T-helper 9 cell (primary cell): ENCODE data around the gene KANSL2.
A peak's percentile ranks its signal among the peaks of the same experiment; 100 is the strongest.
"Not testable (repeated sequence)": the region's sequence is repeated elsewhere in the genome, so short reads cannot be mapped to it uniquely, and the experiment has no call there.

Experiments used
- DNase-seq: peaks from one replicate; pipeline ENCODE4 v3.0.0-alpha.2; 2020

The KANSL2 gene

DNA sequence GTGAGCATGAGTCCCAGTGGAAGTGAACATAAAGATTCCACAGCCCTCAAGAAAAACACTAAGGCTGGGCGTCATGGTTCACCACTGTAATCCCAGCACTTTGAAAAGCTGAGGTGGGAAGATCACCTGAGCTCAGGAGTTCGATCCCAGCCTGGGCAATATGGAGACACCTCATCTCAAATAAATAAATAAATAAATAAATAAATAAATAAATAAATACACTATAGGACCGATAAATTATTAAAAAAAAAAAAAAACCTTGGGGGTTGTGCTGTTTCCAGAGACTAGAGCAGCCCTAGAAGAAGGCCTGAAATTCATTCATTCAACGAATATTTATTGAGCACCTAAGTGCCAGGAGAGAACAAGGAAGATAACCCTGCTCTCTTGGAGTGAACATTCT lies 1.5 kb upstream of the KANSL2 start:
- no peak for DNase-seq

DNA sequence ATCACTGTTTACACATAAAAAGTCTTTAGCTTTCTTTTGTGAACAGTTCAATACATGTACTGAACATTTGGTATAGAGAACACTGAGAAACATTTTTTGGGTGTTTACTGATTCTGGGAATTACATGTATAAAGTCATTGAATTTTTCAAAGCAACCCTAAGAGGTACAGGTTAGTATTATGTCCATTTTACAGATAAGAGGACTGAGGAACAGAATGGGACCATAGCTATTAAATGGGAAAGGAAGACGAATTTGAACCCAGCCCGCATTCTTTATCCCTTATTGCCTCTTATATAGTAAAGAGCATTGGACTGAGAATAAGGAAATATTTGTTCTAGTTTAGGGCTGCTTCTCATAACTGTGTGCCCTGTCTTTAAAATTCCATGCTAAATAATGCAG lies 889 bp upstream of the KANSL2 start:
- no peak for DNase-seq

DNA sequence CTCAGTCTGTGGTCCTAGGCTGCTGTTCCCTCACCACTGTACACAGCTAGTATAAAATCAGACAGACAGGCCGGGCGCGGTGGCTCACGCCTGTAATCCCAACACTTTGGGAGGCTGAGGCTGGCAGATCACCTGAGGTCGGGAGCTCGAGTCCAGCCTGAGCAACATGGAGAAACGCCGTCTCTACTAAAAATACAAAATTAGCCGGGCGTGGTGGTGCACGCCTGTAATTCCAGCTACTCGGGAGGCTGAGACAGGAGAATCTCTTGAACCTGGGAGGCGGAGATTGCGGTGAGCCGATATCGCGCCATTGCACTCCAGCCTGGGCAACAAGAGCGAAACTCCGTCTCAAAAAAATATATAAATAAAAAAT lies 481 bp upstream of the KANSL2 start:
- not testable (repeated sequence) for DNase-seq

DNA sequence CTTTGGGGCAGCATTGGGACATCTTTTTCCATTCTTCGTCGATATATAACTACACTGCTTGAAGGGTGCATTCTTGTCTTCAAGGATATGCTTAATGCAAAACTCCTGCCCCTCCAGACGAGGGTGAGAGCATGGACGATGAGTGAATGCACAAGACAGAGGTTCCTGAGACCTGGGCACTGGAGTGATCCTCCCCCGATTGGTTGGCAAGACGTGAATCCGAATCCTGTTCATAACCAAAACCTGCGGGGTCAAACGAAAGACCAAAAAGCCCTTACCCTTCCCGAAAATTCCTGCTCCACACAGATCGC lies 684 bp downstream of the KANSL2 start:
- no peak for DNase-seq

DNA sequence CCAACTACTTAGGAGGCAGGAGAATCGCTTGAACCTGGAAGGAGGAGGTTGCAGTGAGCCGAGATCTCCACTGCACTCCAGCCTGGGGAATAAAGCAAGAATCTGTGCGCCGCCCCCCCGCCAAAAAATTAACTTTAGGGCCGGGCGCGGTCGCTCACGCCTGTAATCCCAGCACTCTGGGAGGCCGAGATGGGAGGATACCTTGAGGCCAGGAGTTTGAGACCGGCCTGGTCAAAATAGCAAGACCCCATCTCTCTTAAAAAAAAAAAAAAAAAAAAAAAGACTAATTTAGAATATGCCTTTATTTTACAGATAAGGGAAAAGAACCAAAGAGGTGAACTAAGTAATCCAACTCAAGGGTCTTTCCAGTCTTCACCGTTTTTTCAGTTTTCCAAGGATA lies 1.2 kb downstream of the KANSL2 start:
- no peak for DNase-seq

DNA sequence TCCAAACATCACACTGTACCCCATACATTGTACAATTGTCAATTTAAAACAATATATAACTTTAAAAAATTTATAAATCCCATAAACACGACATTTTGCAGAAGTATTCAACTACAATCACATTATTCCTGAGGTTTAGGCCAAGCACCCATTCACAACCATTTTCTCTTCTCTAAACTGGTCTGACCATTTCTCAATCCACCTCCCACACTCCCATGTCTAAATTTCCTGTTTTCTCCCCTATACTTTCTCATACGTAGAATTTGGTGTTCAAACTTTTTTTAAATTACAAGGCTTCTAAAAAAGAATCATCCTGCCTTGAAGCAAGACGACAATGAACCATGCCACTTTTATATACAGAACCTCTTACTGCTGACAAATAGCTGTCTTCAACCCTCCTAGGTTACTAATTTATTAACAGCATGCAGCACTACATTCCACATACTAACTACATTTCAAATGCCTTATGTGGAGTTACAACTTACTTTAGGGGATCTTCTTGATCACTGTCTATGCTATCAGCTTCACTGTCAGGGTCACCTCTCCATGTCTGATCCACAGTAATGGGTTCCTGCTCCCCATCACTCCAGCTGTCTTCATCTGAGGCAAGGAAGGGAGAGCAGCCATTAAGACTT lies 3.4 kb downstream of the KANSL2 start:
- DNase-seq: no peak

DNA sequence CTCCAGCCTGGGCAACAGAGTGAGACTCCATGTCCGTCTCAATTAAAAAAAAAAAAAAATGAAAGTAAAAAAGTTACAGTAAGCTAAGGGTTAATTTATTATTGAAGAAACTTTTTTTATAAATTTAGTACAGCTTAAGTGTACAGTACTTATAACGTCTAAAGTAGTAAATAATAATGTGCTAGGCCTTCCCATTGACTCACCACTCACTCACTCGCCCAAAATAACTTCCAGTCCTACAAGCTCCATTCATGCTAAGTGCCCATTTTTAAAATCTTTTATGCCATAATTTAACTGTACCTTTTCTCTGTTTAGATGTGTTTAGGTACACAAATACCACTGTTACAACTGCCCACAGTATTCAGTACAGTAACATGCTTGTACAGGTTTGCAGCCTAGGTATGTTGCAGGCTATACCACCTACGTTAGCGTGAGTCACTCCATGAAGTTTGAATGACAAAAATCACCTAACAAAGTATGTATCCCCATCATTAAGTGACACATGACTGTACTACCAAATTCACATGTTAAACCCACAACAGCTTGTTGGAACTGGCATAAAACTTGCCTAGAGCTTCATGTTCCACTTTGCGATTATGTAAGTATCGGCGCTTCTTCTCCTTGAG lies 10.7 kb downstream of the KANSL2 start:
- no peak for DNase-seq

DNA sequence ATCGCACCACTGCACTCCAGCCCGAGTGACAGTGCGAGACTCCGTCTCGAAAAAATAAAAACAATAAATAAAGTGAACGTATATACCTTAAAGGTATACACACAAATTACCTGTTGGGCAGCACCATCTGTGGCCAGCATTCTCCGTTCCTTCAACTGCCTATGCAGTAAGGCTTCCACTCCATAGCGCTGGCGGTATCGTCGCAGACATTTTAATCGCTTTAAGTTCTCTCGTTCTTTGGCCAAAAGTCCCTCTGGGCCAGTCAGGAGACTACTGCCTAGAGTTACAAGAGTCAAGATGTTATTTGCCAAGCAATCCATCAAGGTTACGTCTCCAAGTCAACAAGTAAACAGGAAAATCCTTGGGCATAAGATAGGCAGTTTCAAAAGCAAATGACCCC lies 13.0 kb downstream of the KANSL2 start:
- DNase-seq: no peak

DNA sequence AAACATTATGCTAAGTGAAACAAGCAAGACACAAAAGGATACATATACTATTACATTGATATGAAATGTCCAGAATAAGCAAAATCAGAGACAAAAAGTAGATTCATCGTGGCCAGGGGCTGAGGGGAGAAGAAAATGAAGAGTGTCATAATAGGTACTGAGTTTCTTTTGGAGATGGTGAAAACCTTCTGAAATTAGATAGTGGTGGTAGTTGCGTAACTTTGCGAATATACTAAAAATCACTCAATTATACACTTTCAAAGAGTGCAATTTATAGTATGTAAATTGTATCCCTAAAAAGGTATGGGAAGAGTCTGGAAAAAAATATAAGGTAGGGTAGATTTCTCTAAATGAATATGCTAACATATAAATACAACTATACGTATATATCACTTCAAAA lies 22.2 kb downstream of the KANSL2 start:
- no peak for DNase-seq

DNA sequence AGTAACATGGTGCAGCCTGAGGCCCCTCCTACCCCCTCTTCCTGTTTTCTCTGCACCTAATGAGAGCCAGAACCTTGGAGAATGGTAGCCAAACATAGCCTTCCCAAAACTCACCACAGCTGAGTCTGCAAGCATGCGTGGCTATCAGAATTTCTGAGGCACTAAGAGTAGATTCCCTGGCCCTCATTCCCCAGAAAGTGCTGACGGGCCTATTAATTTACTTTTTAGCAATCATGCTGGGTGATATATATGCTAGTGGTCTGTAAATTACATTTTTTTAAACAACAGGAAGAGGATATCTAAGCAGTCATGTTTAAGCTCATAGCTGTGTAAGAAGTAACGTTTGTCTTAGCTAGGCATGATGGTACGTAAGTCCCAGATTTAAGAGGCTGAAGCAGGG lies 30.4 kb downstream of the KANSL2 start:
- no peak for DNase-seq

DNA sequence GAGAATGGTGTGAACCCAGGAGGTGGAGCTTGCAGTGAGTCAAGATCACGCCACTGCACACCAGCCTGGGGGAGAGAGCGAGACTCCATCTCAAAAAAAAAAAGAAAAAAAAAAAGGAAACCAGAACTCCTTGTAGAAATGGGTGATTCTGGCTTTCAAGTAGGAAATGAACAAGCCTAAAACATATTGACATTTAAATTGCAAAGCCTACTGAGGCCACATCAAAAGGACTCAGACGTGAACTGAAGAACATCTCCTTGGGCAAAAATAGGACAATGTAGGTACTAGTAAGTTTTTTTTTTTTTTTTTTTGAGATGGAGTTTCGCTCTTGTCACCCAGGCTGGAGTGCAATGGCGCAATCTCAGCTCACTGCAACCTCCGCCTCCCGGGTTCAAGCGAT lies 36.7 kb downstream of the KANSL2 start:
- not testable (repeated sequence) for DNase-seq

DNA sequence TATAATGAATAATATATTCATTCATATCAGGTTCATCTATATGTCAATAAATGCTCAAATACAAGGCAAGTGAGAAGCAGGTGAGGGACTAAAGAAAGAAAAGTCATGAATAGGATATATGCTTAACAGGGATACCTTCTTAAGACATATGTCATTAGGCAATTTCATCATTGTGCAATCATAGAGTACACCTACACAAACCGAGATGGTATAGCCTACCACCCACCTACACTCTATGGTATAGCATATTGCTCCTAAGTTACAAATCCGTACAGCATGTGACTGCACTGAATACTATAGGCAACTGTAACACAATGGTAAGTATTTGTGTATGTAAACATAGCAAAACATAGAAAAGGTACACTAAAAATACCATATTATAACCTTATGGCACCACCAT lies 39.0 kb downstream of the KANSL2 start:
- no peak for DNase-seq

DNA sequence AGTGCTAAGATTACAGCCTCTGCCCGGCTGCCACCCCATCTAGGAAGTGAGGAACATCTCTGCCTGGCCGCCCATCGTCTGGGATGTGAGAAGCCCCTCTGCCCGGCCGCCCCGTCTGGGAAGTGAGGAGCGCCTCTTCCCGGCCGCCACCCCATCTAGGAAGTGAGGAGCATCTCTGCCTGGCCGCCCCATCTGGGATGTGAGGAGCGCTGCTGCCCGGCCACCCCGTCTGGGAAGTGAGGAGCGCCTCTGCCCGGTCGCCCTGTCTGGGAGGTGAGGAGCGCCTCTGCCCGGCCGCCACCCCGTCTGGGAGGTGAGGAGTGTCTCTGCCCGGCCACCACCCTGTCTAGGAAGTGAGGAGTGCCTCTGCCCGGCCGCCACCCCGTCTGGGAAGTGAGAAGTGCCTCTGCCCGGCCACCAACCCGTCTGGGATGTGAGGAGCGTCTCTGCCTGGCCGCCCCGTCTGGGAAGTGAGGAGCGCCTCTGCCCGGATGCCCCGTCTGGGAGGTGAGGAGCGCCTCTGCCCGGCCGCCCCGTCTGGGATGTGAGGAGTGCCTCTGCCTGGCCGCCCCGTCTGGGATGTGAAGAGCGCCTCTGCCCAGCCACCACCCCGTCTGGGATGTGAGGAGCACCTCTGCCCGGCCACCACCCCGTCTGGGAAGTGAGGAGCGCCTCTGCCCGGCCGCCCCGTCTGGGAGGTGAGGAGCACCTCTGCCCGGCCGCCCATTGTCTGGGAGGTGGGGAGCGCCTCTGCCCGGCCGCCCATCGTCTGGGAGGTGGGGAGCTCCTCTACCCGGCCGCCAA lies 40.1 kb downstream of the KANSL2 start:
- not testable (repeated sequence) for DNase-seq

DNA sequence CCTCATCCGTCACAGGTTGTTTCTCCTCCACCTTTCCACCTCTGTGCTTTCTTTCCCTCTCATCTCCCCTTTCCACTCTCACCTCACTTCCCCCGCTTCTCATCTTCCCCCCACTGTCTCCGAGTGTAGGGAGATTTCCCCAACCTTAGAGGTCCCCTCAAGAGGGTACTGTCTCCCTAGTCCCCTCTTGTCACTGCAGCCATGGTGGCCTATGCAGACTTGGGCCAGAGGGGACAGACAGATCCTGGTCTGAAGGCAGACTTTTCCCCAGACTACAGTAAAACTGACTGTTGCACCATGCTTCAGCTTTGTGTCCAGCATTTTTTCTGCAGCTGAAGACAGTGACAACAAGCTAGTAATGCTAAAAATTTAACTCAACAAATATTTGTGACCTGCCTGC lies 41.2 kb downstream of the KANSL2 start:
- DNase-seq: no peak

DNA sequence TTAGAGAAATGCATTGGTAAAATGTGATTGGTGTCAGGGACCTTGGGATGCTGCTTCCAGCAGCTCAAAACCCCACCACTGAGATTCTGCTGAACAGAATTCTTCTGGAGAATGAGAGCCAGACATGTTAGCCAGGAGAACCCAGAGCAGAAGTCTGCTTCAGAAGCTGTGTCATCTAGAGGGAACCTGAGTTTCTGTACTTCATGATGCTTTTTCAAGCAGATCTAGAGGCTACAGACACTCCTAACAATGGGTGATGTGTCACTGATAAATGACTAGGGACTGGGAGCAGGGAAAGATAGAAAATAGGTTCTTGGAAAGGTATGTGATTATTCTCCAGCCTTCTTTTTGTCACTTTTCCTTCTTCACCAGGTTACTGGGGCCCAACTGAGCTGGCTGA lies 41.6 kb downstream of the KANSL2 start:
- no peak for DNase-seq

DNA sequence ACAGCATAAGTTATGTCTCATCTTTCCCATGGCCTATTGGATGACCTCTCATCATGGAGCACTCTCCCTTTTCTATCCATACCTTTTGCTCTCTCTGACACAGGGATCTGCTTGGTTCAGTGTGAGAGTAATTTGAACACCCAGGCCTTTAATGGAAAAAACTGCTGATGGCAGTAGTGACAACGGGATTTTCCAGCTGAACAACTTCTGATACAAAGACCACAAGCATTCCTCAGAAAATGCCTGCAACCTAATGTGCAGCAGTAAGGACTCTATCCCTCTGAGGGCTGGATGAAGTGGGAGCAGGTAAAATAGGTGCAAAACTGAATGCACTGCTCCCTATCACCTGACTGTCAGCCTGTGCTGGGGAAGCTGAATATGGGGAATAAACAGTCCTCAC lies 51.0 kb downstream of the KANSL2 start:
- no peak for DNase-seq

DNA sequence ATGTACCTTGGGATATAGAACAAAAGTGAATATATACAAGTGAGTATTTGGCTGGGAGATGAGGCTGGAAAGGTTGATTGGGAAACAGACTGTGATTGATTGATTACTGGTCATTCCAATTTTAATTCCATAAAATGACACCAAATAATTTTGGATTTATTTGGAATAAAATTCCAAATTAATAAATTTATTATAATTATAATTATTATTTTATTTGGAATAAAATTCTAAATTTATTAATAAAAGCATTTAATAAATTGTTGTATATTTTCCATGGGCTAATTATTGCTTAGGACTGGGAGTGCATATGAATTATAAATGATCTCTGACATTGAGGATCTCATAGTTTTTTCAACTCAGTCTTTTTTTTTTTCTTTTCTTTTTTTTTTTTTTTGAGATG lies 51.7 kb downstream of the KANSL2 start:
- no peak for DNase-seq

DNA sequence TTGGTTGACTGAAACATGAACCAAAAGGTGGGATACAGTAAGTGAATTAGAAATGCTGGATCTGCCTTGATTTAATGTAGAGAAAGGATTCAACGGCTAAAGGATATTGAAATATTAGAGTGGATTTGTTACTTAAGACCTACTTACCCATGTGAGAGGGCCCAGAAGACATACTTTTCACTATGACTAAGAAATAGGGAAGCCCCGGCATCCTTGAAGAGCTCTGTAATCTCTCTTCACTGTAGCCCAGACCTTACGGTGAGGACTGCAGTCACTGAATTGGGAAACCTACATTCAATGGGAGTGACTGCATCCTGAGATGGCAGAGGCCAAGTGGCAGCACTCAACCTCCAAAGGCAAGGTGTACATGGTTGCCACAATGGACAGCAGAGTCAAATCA lies 52.5 kb downstream of the KANSL2 start:
- DNase-seq: no peak

DNA sequence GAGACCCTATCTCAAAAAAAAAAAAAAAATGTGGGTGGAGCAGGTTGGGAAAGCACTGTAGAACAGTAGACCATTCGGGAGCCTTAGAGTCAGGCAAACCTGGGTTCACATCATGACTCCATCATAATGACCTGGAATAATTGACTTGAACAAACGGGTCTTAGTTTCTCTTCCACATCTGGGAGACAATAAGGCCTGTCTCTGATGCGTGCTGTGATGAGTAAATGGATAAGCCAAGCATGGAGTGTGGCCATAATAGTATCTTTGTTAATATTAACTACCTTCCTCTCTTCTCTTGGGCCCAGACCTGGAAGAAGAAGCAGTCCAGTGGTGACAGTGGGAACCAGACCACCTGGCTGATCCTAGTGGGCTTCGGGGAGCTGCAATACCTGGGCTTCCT lies 54.5 kb downstream of the KANSL2 start:
- DNase-seq: no peak

DNA sequence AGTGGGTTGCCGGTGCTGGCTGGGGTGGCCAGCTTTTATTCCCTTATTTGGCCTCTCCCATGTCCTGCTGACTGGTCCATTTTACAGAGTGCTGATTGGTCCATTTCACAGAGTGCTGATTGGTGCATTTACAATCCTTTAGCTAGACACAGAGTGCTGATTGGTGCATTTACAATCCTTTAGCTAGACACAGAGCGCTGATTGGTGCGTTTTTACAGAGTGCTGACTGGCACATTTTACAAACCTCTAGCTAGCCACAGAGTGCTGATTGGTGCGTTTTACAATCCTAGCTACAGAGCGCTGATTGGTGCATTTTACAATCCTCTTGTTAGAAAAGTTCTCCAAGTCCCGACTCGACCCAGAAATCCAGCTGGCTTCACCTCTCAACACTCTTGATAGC lies 59.0 kb downstream of the KANSL2 start:
- DNase-seq: not testable (repeated sequence)

DNA sequence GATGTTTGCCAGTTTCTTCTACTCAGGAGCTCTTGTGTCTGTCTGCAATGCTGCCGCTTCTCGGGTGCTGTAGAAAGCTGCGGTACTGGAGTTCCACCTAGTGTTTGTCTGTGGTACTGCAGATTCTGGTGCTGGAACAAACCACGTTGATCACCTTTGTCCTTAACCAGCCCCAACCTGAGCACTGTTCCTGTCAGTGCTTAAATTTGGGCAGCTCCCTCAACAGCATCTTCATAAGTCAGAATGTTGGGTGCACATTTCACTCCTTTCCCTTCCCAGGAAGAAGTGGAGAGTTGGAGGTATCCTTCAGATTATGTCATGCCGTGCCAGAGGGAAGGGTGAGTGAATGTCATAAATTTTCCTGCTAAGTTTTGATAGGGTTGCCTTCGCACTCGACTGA lies 63.5 kb downstream of the KANSL2 start:
- peak; percentile 58 for DNase-seq

DNA sequence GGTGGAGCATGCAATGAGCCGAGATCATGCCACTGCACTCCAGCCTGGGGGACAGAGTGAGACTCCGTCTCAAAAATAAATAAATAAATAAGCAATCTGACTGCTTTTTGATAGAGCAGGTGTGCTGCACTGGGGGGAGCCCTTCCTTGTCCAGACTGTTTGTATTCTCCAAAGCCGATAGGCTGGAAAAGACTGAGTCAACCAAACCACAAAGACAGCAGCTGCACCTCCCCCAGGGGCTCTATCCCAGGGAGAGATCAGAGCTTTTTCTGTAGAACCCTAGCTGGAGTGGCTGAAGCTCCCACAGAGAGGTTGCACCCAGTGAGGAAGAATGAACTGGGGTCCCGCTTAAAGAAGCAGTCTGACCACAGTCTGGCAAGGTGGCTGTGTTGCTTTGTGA lies 66.4 kb downstream of the KANSL2 start:
- no peak for DNase-seq

DNA sequence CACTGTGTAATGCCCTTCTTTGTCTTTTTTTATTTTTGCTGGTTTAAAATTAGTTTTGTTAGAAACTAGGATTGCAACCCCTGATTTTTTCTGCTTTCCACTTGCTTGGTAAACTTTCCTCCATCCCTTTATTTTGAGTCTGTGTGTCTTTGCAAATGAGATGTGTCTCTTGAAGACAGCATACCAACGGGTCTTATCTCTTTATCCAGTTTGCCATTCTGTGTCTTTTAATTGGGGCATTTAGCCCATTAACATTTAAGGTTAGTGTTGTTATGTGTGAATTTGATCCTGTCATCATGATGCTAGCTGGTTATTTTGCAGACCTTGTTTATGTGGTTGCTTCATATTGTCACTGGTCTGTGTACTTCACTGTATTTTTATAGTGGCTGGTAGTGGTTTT lies 68.7 kb downstream of the KANSL2 start:
- no peak for DNase-seq
